ENCODE data around the gene UBASH3A.

The UBASH3A gene

DNA sequence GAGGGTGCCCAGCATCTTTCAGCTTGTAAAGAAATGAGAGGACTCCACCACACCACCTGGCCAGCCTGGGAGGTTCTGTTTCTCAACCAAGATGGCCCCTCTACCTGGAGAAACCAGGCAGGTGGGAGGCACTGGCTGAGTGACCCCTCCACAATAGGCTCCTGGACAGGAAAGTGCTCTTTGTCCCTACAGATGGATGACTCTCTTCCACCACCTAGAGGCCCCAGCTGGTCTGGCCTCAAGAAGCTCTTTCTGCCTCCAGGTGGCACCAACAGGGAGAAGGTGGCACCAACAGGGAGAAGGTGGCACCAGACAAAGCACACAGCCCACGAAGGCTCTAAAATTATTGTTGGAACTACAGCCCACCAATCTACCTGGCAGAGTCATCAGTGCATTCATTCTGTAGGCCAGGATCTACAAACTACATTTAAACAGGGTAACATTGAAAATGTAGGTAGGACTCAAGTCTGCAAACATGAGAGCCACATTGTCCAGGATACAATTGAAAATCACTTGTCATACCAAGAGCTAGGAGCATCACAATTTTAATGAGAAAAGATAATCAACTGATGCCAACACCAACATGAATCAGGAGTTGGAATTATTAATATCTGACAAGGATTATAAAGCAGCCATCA, 22.2 kb upstream of the UBASH3A start:
- CTCF ChIA-PET = interaction anchor here (0.7 to 2.5 kb wide), 11 partner anchors 11 to 72 kb away, joined by 3 to 13 read pairs (median 4); partner anchors contain the start of gene UBASH3A
- POLR2A ChIA-PET = no interaction called here
- no peak for DNase-seq (ENCODE audit: extremely low spot score)
- TF ChIP-seq, protein P1, sequence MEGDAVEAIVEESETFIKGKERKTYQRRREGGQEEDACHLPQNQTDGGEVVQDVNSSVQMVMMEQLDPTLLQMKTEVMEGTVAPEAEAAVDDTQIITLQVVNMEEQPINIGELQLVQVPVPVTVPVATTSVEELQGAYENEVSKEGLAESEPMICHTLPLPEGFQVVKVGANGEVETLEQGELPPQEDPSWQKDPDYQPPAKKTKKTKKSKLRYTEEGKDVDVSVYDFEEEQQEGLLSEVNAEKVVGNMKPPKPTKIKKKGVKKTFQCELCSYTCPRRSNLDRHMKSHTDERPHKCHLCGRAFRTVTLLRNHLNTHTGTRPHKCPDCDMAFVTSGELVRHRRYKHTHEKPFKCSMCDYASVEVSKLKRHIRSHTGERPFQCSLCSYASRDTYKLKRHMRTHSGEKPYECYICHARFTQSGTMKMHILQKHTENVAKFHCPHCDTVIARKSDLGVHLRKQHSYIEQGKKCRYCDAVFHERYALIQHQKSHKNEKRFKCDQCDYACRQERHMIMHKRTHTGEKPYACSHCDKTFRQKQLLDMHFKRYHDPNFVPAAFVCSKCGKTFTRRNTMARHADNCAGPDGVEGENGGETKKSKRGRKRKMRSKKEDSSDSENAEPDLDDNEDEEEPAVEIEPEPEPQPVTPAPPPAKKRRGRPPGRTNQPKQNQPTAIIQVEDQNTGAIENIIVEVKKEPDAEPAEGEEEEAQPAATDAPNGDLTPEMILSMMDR (IDR thresholded peaks at IDR 0.05; ENCODE audit: control extremely low read depth, extremely low read depth, low read depth, missing control alignments) = peak; percentile 29

DNA sequence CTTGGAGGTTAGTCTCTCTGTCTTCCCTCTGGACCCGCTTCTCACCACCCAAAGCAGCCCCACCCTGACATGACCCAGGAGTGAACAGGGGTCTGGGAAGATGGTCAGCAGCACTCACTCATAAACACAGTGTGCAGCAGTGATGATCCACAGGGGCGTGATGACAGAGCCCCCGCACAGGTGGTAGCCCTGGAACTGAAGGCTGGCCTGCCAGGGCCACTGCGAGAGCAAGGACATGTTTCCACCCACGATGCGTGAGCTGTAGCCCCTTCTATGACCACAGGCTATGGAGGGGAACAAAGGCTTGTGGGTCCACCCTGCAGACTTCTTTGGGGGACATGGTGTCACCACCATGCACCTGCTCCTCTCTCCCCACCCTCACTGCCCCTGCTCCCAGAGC, 20.8 kb upstream of the UBASH3A start:
- POLR2A ChIA-PET = no interaction called here
- TF ChIP-seq, protein P1 (IDR thresholded peaks at IDR 0.05; ENCODE audit: control extremely low read depth, extremely low read depth, low read depth, missing control alignments) = no peak
- DNase-seq (ENCODE audit: extremely low spot score) = no peak
- CTCF ChIA-PET = interaction anchor here (1.2 to 2.5 kb wide), 2 partner anchors 33 to 73 kb away, joined by 3 to 13 read pairs; no protein-coding TSS in a partner anchor

DNA sequence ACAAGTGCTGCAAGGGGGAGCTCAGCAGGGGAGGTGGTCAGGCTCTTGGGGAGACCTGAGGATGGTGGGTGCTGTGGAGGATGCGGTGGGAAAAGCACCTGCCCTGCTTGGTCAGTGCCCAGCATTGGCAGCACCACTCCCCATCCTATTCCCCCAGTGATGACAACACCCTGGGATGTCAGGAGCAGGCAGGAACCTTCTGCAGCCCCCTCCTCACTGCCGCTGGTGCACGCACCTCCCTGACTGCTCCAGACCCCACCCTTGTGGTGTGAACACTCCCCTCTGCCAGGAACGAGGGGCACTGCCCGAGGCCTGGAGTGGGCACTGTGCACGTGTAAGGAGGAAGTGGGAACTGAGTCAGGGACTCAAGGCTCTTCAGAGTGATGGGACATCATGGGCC, 20.4 kb upstream of the UBASH3A start:
- TF ChIP-seq, protein P1 (IDR thresholded peaks at IDR 0.05; ENCODE audit: control extremely low read depth, extremely low read depth, low read depth, missing control alignments) = no peak
- CTCF ChIA-PET = interaction anchor here (2.5 kb wide), 1 partner anchor 73 kb away, joined by 13 read pairs; no protein-coding TSS in a partner anchor
- DNase-seq (ENCODE audit: extremely low spot score) = no peak
- POLR2A ChIA-PET = no interaction called here

DNA sequence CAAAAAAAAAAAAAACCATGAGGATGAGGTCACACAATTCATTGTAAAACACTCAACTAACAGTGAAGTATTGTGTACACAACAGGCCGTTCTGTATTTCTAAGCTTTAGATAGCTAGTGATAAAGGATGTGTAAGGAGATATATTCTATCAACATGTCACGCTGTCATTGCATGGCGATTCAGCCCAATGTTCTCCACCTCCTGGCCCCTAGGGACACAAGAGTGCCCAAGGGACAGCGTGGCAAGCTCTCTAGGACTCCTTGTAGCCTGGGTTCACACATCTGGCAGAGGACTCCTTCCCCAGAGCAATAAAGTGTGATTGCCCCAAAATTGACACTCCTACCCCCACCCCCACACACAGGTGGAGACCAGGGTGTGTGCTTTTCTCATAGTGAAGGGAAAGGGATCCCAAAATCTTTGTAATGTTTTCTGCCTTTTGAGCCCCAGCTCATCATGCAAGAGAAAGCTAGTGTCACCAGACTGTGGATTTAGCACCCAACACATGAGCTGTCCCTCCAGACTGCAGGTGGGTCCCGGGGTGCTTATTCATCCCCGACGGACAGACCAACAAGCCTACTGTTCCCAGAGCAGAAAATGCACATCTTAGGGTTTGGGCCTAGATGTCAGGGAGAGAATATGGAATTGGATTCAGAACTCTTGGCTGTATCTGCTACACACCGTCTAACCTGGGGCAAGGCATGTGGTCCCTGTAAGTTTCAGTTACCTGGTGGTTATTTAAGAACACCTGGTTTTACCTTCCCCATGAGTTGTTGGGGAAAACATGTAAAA, 19.4 kb upstream of the UBASH3A start:
- CTCF ChIA-PET = no interaction called here

DNA sequence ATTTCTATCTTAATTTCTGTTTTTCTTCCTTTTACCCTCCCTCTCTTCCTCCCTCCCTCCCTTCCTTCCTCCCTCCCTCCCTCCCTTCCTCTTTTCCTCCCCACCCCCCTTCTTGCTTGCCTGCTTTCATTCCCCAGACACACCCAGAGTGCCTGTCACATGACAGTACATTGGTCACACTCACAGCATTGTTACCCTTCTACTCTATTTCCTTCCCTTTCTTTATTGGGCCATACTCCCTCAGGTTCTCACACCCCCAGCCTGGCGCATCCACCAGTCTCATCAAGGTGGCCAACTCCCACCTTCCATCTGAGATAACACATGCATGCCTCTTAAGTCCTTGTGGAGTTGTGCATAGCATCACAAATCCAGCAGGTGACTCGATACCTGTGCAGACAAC, 18.7 kb upstream of the UBASH3A start:
- ChIA-PET CTCF (no interaction called here), POLR2A (no interaction called here)
- no peak for DNase-seq (ENCODE audit: extremely low spot score)
- TF ChIP-seq, protein P1 (IDR thresholded peaks at IDR 0.05; ENCODE audit: control extremely low read depth, extremely low read depth, low read depth, missing control alignments) = no peak

More for the DNA sequence above, 19.4 kb upstream of the UBASH3A start:
- TF ChIP-seq, protein P1 (IDR thresholded peaks at IDR 0.05; ENCODE audit: control extremely low read depth, extremely low read depth, low read depth, missing control alignments) = no peak
- POLR2A ChIA-PET = no interaction called here
- no peak for DNase-seq (ENCODE audit: extremely low spot score)

DNA sequence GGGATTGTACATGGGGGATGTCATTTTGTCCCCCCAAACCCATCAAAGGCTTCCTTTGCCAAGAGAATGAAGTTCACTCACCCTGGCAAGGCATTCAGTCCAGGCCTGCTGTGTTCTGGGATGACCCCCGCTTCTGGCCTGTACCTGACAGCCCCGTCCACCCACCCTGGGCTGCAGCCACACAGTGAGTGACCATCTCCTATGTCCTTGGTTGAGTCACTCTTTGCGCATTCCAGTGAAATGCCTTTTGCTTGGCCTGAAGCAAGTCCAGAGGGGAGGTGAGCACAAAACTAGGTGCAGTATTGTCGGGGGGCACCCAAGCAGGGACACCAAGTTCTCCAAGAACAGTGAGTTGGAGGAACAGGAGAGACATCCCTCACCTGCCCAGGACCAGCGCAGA, 18.1 kb upstream of the UBASH3A start:
- TF ChIP-seq, protein P1 (IDR thresholded peaks at IDR 0.05; ENCODE audit: control extremely low read depth, extremely low read depth, low read depth, missing control alignments) = no peak
- DNase-seq (ENCODE audit: extremely low spot score) = no peak
- ChIA-PET POLR2A (no interaction called here), CTCF (no interaction called here)
